Ovary (tissue), 3 donors: ENCODE results near the gene PPL.

Experiments
- POLR2A ChIP-seq: fragments of 450-650 bp; IDR thresholded peaks from one replicate; pipeline ENCODE4 v1.6.1; 2017; ENCODE audit warnings: antibody characterized with exemption, mild to moderate bottlenecking, moderate library complexity
- TF ChIP-seq, protein P1 (sequence below), 3 donors: fragments of 450-650 bp in 2 of 3; fragments of 200-600 bp in 1 of 3; IDR thresholded peaks; one replicate each; pipeline versions ENCODE4 v1.5.1 to v1.8.0; 2016 to 2022; ENCODE audit warnings: antibody characterized with exemption in 3 of 3, mild to moderate bottlenecking in 1 of 3
- donor health status: DM: no; HTN: no; CAD: no.

- no peak for TF ChIP-seq POLR2A
- TF ChIP-seq, protein P1, sequence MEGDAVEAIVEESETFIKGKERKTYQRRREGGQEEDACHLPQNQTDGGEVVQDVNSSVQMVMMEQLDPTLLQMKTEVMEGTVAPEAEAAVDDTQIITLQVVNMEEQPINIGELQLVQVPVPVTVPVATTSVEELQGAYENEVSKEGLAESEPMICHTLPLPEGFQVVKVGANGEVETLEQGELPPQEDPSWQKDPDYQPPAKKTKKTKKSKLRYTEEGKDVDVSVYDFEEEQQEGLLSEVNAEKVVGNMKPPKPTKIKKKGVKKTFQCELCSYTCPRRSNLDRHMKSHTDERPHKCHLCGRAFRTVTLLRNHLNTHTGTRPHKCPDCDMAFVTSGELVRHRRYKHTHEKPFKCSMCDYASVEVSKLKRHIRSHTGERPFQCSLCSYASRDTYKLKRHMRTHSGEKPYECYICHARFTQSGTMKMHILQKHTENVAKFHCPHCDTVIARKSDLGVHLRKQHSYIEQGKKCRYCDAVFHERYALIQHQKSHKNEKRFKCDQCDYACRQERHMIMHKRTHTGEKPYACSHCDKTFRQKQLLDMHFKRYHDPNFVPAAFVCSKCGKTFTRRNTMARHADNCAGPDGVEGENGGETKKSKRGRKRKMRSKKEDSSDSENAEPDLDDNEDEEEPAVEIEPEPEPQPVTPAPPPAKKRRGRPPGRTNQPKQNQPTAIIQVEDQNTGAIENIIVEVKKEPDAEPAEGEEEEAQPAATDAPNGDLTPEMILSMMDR (IDR thresholded peaks at IDR 0.05) = no peak
These were observed 7.7 kb upstream of the PPL start for GRCh38 chr16:4944333-4945281.
